ENCODE measurements around the gene ATP1A2.
"Not testable (repeated sequence)": the region's sequence is repeated elsewhere in the genome, so short reads cannot be mapped to it uniquely, and the experiment has no call there.

The ATP1A2 gene

DNA sequence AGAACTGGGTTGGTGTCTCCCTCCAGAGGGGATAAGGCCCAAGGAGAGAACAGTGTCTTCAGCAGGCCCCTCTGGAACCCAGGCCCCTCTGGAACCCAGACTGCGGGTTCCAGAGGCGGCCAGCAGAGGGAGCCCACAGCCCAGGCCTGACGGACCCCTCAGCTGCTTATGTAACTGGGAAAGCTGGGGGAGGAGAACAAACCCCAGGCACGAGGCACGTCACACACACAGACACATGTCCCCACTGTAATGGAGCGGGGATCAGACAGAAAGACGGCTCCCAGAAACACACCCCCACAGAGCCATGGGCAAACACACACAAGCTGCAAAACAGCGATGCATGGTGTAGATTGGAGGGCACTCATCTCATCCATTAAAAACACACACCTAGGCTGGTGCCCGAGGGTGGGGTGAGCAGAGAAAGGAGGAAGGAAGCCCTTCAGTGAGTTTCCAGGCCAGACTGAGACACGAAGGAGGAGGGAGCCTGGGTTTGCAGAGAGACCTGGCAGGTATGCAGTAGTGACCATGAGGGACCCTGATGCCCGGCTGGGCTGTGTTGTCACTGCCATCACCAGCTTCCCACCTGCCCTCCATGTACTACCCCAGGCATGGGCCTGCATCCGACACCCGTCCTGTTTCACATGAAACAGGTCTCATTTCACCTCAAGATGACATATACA lies 14.4 kb upstream of the ATP1A2 start:
- H3K36me3 ChIP-seq (ENCODE audit: insufficient read depth, low read length), result no peaks in the 10 kb centered on the region
- no peak overlapping the region for H3K9ac ChIP-seq (ENCODE audit: low read depth, low read length)
- H3K4me1 ChIP-seq (ENCODE audit: insufficient read depth, low read length), result peaks cover 38% of the 10 kb centered on the region
- no peaks in the 10 kb centered on the region for H3K9me3 ChIP-seq (ENCODE audit: control insufficient read depth, insufficient read depth, low read length)

DNA sequence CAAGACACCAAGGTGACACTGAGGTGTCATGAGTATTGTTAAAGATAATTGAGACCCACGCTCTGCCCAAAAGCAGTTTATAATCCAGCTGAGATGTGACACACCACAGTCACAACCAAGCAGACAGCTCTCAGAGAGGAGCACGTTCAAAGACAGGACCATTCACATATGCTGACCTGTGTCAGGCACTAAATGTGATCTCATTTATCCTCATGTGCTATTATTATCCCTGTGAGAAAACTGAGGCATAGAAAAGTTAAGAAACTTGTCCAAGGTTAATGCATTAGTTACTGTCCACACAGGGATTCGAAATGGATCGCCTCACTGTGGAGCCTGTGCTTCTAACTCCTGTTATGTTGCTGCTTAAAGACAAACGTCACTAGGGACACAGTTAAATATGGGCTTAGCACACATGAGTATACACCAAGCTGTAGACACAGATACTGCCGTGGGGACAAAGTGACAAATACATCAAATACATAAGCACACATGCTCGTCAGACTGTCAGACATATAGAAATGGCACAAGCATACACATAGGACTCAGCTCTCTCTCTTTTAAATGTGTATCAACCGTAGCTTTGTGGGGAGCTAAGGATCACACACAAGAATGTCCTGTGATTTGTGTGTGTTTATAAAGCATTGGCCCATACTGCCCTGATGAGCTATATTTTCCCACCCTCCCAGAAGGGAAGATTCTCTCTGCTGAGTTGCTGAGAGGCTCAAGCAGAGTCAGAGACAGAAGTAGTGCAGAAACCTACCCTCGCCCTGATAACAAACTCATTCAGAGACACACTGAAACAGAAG lies 13.6 kb upstream of the ATP1A2 start:
- Histone ChIP-seq H3K9me3 (ENCODE audit: control insufficient read depth, insufficient read depth, low read length) (no peaks in the 10 kb centered on the region), H3K36me3 (ENCODE audit: insufficient read depth, low read length) (no peaks in the 10 kb centered on the region), H3K9ac (ENCODE audit: low read depth, low read length) (no peak overlapping the region), H3K4me1 (ENCODE audit: insufficient read depth, low read length) (peaks cover 30% of the 10 kb centered on the region)

DNA sequence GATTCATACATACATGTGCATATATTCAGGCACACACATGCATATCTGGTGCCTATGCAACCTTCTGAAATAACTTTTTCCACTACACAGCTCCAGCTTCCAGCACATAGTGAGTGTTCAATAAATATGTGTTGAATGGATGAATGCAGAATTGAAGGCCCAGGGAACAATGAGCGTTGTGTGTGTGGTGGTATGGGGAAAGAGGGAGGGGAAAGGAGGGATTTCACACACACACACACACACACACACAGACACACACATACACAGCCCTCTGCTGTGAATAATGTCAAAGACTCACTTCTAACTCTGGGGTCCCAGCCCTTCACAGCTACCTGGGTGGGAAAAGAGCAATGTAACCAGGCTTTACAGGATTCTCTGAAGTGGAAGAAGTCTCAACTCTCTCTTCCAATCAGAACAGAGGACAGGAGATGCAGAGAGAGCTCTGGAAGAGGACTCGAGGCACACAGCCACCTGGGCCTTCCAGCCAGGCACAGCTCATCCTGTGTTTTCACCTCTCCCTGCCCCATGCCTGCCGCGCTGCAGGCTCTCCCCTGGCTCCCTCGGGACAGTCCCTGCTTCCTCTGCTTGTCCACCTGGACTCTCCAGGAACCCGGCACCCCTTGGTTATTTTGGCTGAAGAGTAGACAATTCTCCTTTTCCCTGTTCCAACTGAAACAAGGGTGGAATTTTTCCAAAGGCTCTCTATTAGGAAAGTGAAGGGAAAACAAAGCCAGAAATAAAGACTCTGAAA lies 11.7 kb upstream of the ATP1A2 start:
- Histone ChIP-seq H3K9ac (ENCODE audit: low read depth, low read length) (no peak overlapping the region), H3K36me3 (ENCODE audit: insufficient read depth, low read length) (no peaks in the 10 kb centered on the region), H3K4me1 (ENCODE audit: insufficient read depth, low read length) (peaks cover 25% of the 10 kb centered on the region), H3K9me3 (ENCODE audit: control insufficient read depth, insufficient read depth, low read length) (no peaks in the 10 kb centered on the region)

DNA sequence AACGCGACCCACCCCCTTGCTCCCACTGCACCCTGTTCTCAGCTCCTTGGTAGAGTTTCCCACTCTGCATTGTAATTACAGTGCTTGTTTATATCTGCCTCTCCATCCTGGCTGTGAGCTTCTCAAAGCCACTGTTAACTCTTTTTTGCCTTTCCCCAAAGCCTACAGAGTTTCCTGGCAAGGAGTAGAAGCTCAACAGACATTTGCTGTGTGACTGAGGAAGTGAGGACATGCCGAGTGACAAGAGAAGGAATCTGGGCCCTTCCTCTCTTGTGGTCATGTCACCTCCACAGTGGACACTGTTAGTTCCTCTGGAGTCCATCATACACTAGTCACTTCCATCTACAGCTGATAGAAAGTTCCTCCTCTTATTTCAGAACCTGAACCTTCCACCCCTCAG lies 11.1 kb upstream of the ATP1A2 start:
- H3K9ac ChIP-seq (ENCODE audit: low read depth, low read length), result no peak overlapping the region
- H3K4me1 ChIP-seq (ENCODE audit: insufficient read depth, low read length), result peaks cover 32% of the 10 kb centered on the region
- H3K36me3 ChIP-seq (ENCODE audit: insufficient read depth, low read length), result no peaks in the 10 kb centered on the region
- H3K9me3 ChIP-seq (ENCODE audit: control insufficient read depth, insufficient read depth, low read length), result no peaks in the 10 kb centered on the region

DNA sequence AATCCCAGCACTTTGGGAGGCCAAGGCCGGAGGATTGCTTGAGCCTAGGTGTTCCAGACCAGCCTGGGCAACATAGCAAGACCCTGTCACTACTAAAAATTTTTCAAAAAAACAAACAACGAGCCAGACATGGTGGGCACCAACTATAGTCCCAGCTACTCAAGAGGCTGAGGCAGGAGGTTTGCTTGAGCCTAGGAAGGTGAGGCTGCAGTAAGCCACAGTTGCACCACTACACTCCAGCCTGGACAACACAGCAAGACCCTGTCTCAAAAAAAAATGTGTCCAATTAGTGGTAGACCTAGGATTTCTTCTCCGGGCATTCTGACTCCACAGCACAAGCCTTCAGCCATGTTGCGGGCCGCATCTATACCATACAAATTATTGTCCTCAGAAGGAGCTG lies 10.4 kb upstream of the ATP1A2 start:
- Histone ChIP-seq H3K36me3 (ENCODE audit: insufficient read depth, low read length) (no peaks in the 10 kb centered on the region), H3K9me3 (ENCODE audit: control insufficient read depth, insufficient read depth, low read length) (no peaks in the 10 kb centered on the region), H3K9ac (ENCODE audit: low read depth, low read length) (no peak overlapping the region), H3K4me1 (ENCODE audit: insufficient read depth, low read length) (peaks cover 38% of the 10 kb centered on the region)

DNA sequence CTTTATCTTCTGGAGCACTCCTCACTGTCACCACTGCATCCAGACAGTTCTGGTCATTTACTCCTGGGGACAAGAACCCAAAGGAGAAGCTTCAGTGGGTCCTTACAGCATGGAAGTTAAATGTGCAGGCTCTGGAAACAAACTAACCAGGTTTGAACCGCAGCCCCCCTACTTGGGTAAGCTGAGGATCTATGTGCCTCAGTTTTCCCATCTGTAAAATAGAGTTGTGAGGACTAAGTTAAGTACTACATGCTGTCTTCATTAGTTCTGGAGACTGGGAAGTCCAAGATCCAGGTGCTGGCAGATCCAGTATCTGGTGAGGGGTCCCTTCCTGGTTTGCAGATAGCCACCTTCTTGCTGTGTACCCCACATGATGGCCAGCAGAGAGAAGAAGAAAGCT lies 8.0 kb upstream of the ATP1A2 start:
- H3K36me3 ChIP-seq (ENCODE audit: insufficient read depth, low read length), result no peaks in the 10 kb centered on the region
- H3K4me1 ChIP-seq (ENCODE audit: insufficient read depth, low read length), result peaks cover 37% of the 10 kb centered on the region
- H3K9ac ChIP-seq (ENCODE audit: low read depth, low read length), result no peak overlapping the region
- H3K9me3 ChIP-seq (ENCODE audit: control insufficient read depth, insufficient read depth, low read length), result no peaks in the 10 kb centered on the region

DNA sequence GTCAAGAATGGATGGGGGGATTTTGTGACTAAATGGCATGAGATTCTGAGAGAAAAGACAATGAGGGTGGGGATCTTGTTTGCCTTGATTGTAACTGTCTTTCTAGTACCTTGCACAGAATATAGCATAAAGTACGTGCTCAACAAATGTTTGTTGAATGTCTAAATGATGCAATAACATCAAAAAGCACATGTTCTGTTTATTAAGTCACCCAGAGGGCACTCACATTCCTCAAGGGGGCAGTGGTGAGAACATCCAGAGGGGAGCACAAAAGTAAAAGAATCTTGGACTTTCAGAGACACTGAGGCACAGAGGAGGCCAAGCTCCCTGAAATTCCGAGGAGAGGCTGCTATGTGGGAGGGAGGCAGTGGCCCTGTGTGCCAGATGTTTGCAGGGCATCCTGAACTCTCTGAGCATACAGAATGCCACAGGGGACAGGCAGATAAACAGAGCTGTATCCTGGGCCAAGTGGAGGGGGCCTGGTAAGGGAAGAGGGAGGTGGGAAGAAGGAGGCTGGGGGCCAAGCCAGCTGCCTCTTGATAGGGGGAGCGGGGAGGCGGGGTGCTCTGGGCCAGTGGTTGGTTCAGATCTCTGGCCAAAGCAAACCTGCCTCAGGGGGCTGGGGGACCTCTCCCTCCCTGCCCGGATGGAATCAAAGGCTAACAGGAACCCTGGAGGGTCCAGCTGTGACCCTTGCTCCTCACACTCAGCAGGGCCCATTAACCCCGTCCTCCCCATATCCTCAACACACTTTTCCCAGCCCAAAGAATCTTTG lies 6.5 kb upstream of the ATP1A2 start:
- Histone ChIP-seq H3K9me3 (ENCODE audit: control insufficient read depth, insufficient read depth, low read length) (no peaks in the 10 kb centered on the region), H3K4me1 (ENCODE audit: insufficient read depth, low read length) (peaks cover 34% of the 10 kb centered on the region), H3K36me3 (ENCODE audit: insufficient read depth, low read length) (no peaks in the 10 kb centered on the region), H3K9ac (ENCODE audit: low read depth, low read length) (no peak overlapping the region)

DNA sequence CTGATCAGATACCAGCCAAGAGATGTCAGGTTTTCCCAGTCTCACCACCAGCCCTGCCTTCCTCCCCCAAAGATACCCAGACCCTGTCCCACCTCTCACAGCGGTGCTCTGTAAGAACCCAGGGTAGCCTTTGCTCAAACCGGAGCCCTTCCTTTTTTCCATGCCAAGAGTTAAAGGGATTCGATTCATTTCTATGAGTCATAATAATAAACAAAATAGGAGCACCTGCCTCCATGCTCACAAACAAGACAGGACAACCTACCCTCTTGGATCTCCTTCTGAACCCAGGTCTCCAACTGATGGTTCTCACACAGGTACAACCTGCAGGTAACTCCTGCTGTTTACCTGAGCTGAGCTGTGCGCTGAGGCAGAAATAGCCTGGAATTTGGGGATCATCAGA lies 5.9 kb upstream of the ATP1A2 start:
- Histone ChIP-seq H3K4me1 (ENCODE audit: insufficient read depth, low read length) (peaks cover 36% of the 10 kb centered on the region), H3K9ac (ENCODE audit: low read depth, low read length) (no peak overlapping the region), H3K9me3 (ENCODE audit: control insufficient read depth, insufficient read depth, low read length) (no peaks in the 10 kb centered on the region), H3K36me3 (ENCODE audit: insufficient read depth, low read length) (no peaks in the 10 kb centered on the region)

DNA sequence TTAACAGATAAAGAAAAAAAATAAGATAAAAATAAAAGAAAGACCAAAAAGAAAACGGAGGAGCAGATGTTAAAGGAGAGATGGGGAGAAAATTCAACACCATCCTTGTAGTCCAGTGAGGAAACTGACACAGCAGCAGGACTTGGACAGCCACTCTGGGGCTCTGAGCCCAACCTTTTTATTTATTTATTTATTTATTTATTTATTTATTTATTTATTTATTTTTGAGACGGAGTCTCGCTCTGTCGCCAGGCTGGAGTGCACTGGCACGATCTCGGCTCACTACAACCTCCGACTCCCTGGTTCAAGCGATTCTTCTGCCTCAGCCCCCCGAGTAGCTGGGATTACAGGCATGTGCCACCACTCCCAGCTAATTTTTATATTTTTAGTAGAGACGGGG lies 4.1 kb upstream of the ATP1A2 start:
- not testable (repeated sequence) for H3K9ac ChIP-seq (ENCODE audit: low read depth, low read length); H3K9me3 ChIP-seq (ENCODE audit: control insufficient read depth, insufficient read depth, low read length); H3K36me3 ChIP-seq (ENCODE audit: insufficient read depth, low read length)
- peaks cover 42% of the 10 kb centered on the region for H3K4me1 ChIP-seq (ENCODE audit: insufficient read depth, low read length)

DNA sequence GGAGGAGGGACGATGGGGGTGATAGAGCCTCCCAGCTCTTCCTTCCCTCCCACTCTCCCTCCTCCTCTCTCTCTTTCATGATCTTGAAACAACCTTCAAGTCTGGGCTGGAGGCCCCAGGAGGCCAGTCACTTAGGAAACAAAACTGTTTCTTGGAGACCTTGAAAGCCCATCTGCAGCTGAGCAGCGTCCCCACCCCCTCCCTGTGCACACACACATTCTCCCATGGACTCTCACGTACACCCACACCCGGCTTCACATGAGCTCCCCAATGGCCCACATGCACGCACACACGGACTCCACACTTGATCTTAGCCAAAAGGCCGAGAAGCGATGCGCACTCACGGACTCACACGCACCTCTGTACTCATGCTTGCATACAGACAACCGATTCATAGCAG lies 3.2 kb upstream of the ATP1A2 start:
- peaks cover 51% of the 10 kb centered on the region for H3K4me1 ChIP-seq (ENCODE audit: insufficient read depth, low read length)
- H3K9ac ChIP-seq (ENCODE audit: low read depth, low read length), result no peak overlapping the region
- no peaks in the 10 kb centered on the region for H3K9me3 ChIP-seq (ENCODE audit: control insufficient read depth, insufficient read depth, low read length)
- H3K36me3 ChIP-seq (ENCODE audit: insufficient read depth, low read length), result no peaks in the 10 kb centered on the region

DNA sequence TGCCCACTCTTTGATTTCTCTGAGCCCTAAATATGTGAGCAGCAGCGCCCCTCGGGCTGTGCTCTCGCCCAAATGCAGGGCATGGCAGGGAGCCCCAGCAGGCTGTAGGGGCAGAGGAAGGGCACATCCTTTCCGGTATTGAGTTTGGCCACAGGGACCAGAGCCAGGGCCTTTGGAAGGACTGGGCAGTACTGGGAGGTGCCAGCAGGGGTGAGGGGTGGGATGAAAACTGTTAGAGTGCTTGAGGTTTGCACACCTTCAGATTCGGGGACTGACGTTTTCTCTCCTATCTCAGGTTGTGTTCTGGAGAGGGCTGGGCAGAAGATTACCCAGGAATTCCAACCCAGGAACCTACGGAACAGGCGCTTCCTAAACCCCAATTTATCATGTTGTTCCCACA lies 2.2 kb upstream of the ATP1A2 start:
- H3K4me1 ChIP-seq (ENCODE audit: insufficient read depth, low read length), result peaks cover 60% of the 10 kb centered on the region
- H3K9ac ChIP-seq (ENCODE audit: low read depth, low read length), result no peak overlapping the region
- H3K36me3 ChIP-seq (ENCODE audit: insufficient read depth, low read length), result no peaks in the 10 kb centered on the region
- H3K9me3 ChIP-seq (ENCODE audit: control insufficient read depth, insufficient read depth, low read length), result no peaks in the 10 kb centered on the region

DNA sequence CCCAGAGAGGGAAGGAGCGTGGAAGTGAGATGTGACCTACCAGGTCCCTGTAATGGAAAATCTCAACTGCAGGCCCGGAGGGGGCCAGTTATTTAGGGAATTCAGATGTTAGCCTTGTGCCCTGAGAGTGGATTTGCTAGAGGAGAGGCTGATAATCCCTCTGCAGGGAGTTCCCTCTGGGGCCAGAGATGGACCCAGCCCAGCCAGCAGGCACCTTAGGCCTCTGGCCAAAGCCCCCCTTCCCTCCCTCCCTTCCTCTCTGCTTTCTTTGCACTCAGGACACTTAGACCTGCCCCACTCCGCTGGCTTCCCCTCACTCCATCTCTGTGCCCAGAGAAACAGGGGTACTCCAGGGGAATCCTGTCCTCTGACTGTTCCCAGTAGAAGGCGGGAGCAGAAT lies 1.5 kb upstream of the ATP1A2 start:
- Histone ChIP-seq H3K9ac (ENCODE audit: low read depth, low read length) (no peak overlapping the region), H3K4me1 (ENCODE audit: insufficient read depth, low read length) (peaks cover 58% of the 10 kb centered on the region), H3K36me3 (ENCODE audit: insufficient read depth, low read length) (no peaks in the 10 kb centered on the region), H3K9me3 (ENCODE audit: control insufficient read depth, insufficient read depth, low read length) (no peaks in the 10 kb centered on the region)

DNA sequence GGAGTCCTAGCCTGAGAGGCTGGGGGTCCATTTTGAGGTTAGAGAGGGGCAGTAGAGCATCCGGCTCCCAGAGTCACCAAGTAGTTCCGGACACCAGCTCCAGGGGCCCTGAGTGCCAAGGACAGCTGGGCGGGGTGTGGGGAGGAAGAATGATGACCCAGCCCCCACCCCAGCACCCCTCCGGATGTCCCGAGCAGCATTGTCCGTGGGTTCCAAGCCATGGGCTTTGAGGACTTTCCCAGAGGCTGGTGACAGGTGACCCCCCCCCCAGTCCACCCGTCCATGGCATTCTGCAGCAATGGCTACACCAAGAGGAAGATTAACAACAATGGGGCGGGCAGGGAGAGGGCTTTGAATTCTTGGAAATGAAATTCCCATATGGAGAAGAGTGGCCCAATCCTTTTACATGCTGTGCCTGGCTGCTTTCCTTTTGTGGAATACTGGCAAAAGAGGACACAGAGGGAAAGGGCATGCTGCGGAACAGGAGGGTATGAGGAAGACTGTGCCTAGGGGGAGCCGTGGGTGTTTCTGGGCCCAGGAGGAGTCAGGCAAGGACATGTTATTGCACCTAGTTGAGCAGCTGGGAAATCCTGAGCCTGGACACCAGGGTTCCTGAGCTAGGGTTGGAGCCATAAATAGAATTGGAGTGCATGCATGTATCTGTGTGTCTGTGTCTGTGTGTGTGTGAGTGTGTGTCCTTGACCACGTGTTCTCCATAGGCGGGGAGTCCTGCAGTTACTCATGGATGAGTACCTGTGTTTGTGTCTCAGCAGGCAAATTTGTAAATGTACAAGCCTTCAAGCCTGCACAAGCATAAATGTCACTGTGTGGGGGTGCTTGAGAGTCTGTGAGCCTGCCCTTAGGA lies 956 bp downstream of the ATP1A2 start:
- H3K9me3 ChIP-seq (ENCODE audit: control insufficient read depth, insufficient read depth, low read length), result no peaks in the 10 kb centered on the region
- peaks cover 45% of the 10 kb centered on the region for H3K4me1 ChIP-seq (ENCODE audit: insufficient read depth, low read length)
- no peaks in the 10 kb centered on the region for H3K36me3 ChIP-seq (ENCODE audit: insufficient read depth, low read length)
- peak overlapping the region; percentile 54; the same call in 1 of the 2 replicates for H3K9ac ChIP-seq (ENCODE audit: low read depth, low read length)
